ENCODE data around the gene NOC3L.

DNA sequence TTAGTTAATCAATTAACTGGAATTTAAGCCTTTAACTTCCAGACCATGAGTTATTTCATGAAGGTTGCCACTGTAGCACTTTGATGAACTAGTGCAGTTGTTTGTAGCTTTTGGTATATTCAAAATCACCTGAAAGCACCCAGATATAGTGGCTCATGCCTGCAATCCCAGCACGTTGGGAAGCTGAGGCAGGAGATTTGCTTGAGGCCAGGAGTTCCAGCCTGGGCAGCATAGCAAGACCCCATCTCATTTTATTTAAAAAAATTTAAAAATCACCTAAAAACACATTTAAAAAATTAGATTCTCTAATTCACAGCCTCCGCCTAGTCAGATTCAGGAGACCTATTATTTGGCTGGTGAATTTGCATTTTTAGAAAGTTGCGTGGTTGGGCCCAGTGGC is 48.6 kb upstream of the NOC3L start:
- TF ChIP-seq POLR2AphosphoS5 (IDR thresholded peaks at IDR 0.05) = no peak
- TF ChIP-seq, protein P1, sequence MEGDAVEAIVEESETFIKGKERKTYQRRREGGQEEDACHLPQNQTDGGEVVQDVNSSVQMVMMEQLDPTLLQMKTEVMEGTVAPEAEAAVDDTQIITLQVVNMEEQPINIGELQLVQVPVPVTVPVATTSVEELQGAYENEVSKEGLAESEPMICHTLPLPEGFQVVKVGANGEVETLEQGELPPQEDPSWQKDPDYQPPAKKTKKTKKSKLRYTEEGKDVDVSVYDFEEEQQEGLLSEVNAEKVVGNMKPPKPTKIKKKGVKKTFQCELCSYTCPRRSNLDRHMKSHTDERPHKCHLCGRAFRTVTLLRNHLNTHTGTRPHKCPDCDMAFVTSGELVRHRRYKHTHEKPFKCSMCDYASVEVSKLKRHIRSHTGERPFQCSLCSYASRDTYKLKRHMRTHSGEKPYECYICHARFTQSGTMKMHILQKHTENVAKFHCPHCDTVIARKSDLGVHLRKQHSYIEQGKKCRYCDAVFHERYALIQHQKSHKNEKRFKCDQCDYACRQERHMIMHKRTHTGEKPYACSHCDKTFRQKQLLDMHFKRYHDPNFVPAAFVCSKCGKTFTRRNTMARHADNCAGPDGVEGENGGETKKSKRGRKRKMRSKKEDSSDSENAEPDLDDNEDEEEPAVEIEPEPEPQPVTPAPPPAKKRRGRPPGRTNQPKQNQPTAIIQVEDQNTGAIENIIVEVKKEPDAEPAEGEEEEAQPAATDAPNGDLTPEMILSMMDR (IDR thresholded peaks at IDR 0.05 in 8 of 11, conservative IDR thresholded peaks at IDR 0.05 in 3 of 11) = no peak
- TF ChIP-seq POLR2A (IDR thresholded peaks at IDR 0.05) = no peak

Data from spleen (tissue), 7 donors.